K562 (cell line): ENCODE data around the gene RC3H2. TPM values are rescaled to one million over a fixed set of nuclear protein-coding genes. Genes with fewer than 3 reads are reported as not detected.

Experiments used
- ATAC-seq: fragments of 200-7000 bp; cut with Tn5 transposase; 3 replicates; pipeline ENCODE4 v1.9.1; 2020; ENCODE audit warnings: moderate library complexity
- BruUV-seq: library from RNA; stranded (reverse); fragments of 400-500 nt; replicated peaks from 2 replicates; lab custom pipeline; 2021; lab: Mats Ljungman, UMichigan
- CTCF ChIA-PET: fragments of 300-600 bp; formaldehyde crosslinking; extraction: SDS; loops from one replicate; lab custom pipeline; 2021; ENCODE audit warnings: low intra/inter-chr PET ratio; lab: Yijun Ruan, JAX
- POLR2A ChIA-PET: fragments of 300-600, 350-650 bp; sonication (Branson Sonifier 250); formaldehyde crosslinking; extraction: SDS; loops from one replicate; lab custom pipeline; 2021; ENCODE audit warnings: antibody characterized with exemption, inconsistent platforms; lab: Yijun Ruan, JAX
- DNase-seq, 4 experiments: peaks; one replicate each; pipeline versions ENCODE4 v3.0.0 to v3.0.0-alpha.2; 2011 to 2018; ENCODE audit warnings: low spot score in 3 of 4, mixed read lengths in 3 of 4; ENCODE audit errors: extremely low read depth in 1 of 4
- FAIRE-seq: peaks from 2 replicates; lab custom pipeline; 2011; peaks lifted over from hg19 to GRCh38; lab: Jason Lieb, UNC
- H2AFZ ChIP-seq: 2 replicates; pipeline ENCODE4 v1.6.0; 2011; ENCODE audit warnings: low read depth, low read length, control low read depth, inconsistent platforms
- H3K27ac ChIP-seq: fragments of 200-600 bp; 3 replicates; pipeline ENCODE4 v1.8.0; 2011; ENCODE audit warnings: low read depth, mild to moderate bottlenecking, control low read depth, inconsistent platforms, low read length, moderate library complexity, mixed read lengths; ENCODE audit errors: extremely low read depth
- H3K27me3 ChIP-seq, 2 experiments: fragments of 300-600 bp in 1 of 2; 2 replicates in 1 of 2; 3 replicates in 1 of 2; pipeline versions ENCODE4 v1.6.0 to v1.8.0; 2011; ENCODE audit warnings: inconsistent platforms in 2 of 2, low read length in 2 of 2, mild to moderate bottlenecking in 1 of 2, mixed read lengths in 1 of 2, moderate library complexity in 1 of 2; ENCODE audit not compliant: control insufficient read depth in 2 of 2, insufficient read depth in 2 of 2
- H3K36me3 ChIP-seq: fragments of 300-600 bp; 3 replicates; pipeline ENCODE4 v1.8.0; 2011; ENCODE audit warnings: mild to moderate bottlenecking, low read length, inconsistent platforms; ENCODE audit not compliant: control insufficient read depth, insufficient read depth
- H3K4me1 ChIP-seq, 2 experiments: fragments of 200-600 bp in 1 of 2; replicated peaks in 1 of 2; 2 replicates in 1 of 2; 3 replicates in 1 of 2; pipeline versions ENCODE4 v1.5.1 to v1.8.0; 2011; ENCODE audit warnings: inconsistent platforms in 2 of 2, low read length in 2 of 2, mild to moderate bottlenecking in 1 of 2, mixed read lengths in 1 of 2, moderate library complexity in 1 of 2; ENCODE audit not compliant: control insufficient read depth in 2 of 2, insufficient read depth in 2 of 2
- H3K4me2 ChIP-seq: 2 replicates; pipeline ENCODE4 v1.6.1; 2011; ENCODE audit warnings: low read length, control low read depth, inconsistent platforms, mixed read lengths; ENCODE audit not compliant: insufficient read depth
- H3K4me3 ChIP-seq: fragments of 200-600 bp; sonication (generic), shearing (Covaris generic); 2 replicates; pipeline ENCODE4 v1.5.1; 2016; ENCODE audit warnings: control low read depth, inconsistent platforms
- H3K79me2 ChIP-seq: fragments of 200-600 bp; 3 replicates; pipeline ENCODE4 v1.8.0; 2011; ENCODE audit warnings: low read length, inconsistent platforms; ENCODE audit not compliant: control insufficient read depth, insufficient read depth
- H3K9ac ChIP-seq, 2 experiments: 2 replicates each; pipeline versions ENCODE4 v1.6.0 to v1.6.1; 2011; ENCODE audit warnings: low read depth in 2 of 2, low read length in 2 of 2, control low read depth in 1 of 2, inconsistent platforms in 1 of 2, mild to moderate bottlenecking in 1 of 2, mixed read lengths in 1 of 2; ENCODE audit not compliant: insufficient read depth in 1 of 2
- H3K9me1 ChIP-seq: one replicate; pipeline ENCODE4 v1.6.0; 2011; ENCODE audit warnings: inconsistent platforms, mild to moderate bottlenecking, low read length, moderate library complexity; ENCODE audit not compliant: control insufficient read depth, insufficient read depth
- H3K9me3 ChIP-seq: replicated peaks from 2 replicates; pipeline ENCODE4 v1.5.1; 2011; ENCODE audit warnings: low read depth, low read length, inconsistent platforms; ENCODE audit not compliant: control insufficient read depth, insufficient read depth
- H4K20me1 ChIP-seq: replicated peaks from 2 replicates; pipeline ENCODE4 v1.6.1; 2011; ENCODE audit warnings: low read length, inconsistent platforms, mixed read lengths; ENCODE audit not compliant: control insufficient read depth, insufficient read depth
- ATF7 ChIP-seq: fragments of 450-650 bp; IDR thresholded peaks from 2 replicates; pipeline ENCODE4 v1.7.1; 2014; ENCODE audit warnings: mild to moderate bottlenecking, moderate library complexity
- CAMTA2 ChIP-seq: fragments of 250-450 bp; sonication (Bioruptor Pico); conservative IDR thresholded peaks from 2 replicates; pipeline ENCODE4 v1.5.1; 2022
- ELF2 ChIP-seq: fragments of 250-450 bp; sonication (Bioruptor Pico); IDR thresholded peaks from 2 replicates; pipeline ENCODE4 v1.5.0; 2021; ENCODE audit warnings: mild to moderate bottlenecking
- FOXM1 ChIP-seq, 2 experiments: fragments of 450-650 bp in 1 of 2; sonication (generic) in 1 of 2; formaldehyde crosslinking in 1 of 2; IDR thresholded peaks; 2 replicates each; pipeline versions ENCODE4 v1.6.1 to v1.9.0; 2017 to 2022; ENCODE audit warnings: low read depth in 2 of 2, mild to moderate bottlenecking in 2 of 2, missing genetic modification reagents in 1 of 2, moderate library complexity in 1 of 2
- FOXO4 ChIP-seq: fragments of 450-650 bp; formaldehyde crosslinking; IDR thresholded peaks from 2 replicates; pipeline ENCODE4 v1.4.0; 2020; ENCODE audit warnings: mild to moderate bottlenecking, moderate library complexity
- HDGF ChIP-seq: fragments of 450-650 bp; IDR thresholded peaks from 2 replicates; pipeline ENCODE4 v1.6.1; 2016
- NFE2 ChIP-seq: IDR thresholded peaks from 2 replicates; pipeline ENCODE4 v1.6.1; 2014; ENCODE audit warnings: antibody characterized with exemption, low read depth
- PHF8 ChIP-seq: fragments of 200-600 bp; sonication (generic); IDR thresholded peaks from 2 replicates; pipeline ENCODE4 v1.6.1; 2012; ENCODE audit warnings: mixed run types, mild to moderate bottlenecking, inconsistent platforms, low read length, moderate library complexity, borderline replicate concordance
- TCF7L2 ChIP-seq: fragments of 150-350 bp; IDR thresholded peaks from 2 replicates; pipeline ENCODE4 v1.6.1; 2016; ENCODE audit warnings: low read depth, mild to moderate bottlenecking, low read length, moderate library complexity
- ZNF121 ChIP-seq: sonication (generic); formaldehyde crosslinking; conservative IDR thresholded peaks from 2 replicates; pipeline ENCODE4 v1.8.0; 2022; ENCODE audit warnings: missing genetic modification reagents
- ZNF282 ChIP-seq: sonication (generic); formaldehyde crosslinking; IDR thresholded peaks from 2 replicates; pipeline ENCODE4 v1.8.1; 2023; ENCODE audit warnings: missing genetic modification reagents
- ZNF764 ChIP-seq: fragments of 250-450 bp; sonication (Bioruptor Pico); IDR thresholded peaks from 2 replicates; pipeline ENCODE4 v1.4.0; 2020; ENCODE audit warnings: low read depth, mild to moderate bottlenecking, moderate library complexity
- WGBS: fragments of 100-300 bp; shearing (Covaris generic); methylation state at CpG from one replicate; pipeline ENCODE4 v1.1.6; 2016; ENCODE audit warnings: low coverage, mixed read lengths; ENCODE audit not compliant: insufficient coverage; ENCODE audit errors: missing lambda C conversion rate; 5-methylcytosine and 5-hydroxymethylcytosine counted together
- in situ Hi-C: fragments of 300-500 bp; cut with MboI; formaldehyde crosslinking; loops from 4 replicates; pipeline ENCODE4 v1.15.0; 2018; ENCODE audit warnings: inconsistent platforms, mixed read lengths
- intact Hi-C: fragments of 100-400 bp; cut with micrococcal nuclease; formaldehyde crosslinking; loops from 2 replicates; pipeline ENCODE4 v1.14.2; 2022
- polyA plus RNA-seq, 8 experiments: library from polyadenylated mRNA; depleted of rRNA in 4 of 8; stranded (reverse) in 5 of 8; unstranded in 3 of 8; fragments of >200 nt; fragmentation: Nextera tagmentation in 2 of 8; fragmentation: Illumina TruSeq in 1 of 8; extraction: Ambion mirVana in 2 of 8; extraction: Trizol in 1 of 8; gene quantifications; 2 replicates each; pipeline versions ENCODE4 v1.2.1 to v1.2.3, GENCODE V29; 2011 to 2014; ENCODE audit warnings: inconsistent platforms in 1 of 8, missing spikeins in 1 of 8
- total RNA-seq, 7 experiments: library from RNA; depleted of rRNA in 6 of 7; stranded (reverse); fragments of >200 nt in 6 of 7; fragmentation: Illumina TruSeq in 2 of 7; extraction: Trizol in 2 of 7; gene quantifications; 2 replicates each; pipeline versions ENCODE4 v1.2.1 to v1.2.3, GENCODE V29; 2011 to 2021; ENCODE audit warnings: low replicate concordance in 1 of 7
- TF ChIP-seq, protein P1 (sequence below): fragments of 250-450 bp; sonication (Bioruptor Pico); IDR thresholded peaks from 2 replicates; pipeline ENCODE4 v1.4.0; 2020
- TF ChIP-seq, protein P2 (sequence below), 2 experiments: IDR thresholded peaks; 2 replicates each; pipeline ENCODE4 v1.6.1; 2012; ENCODE audit warnings: improper control_type of control experiment in 2 of 2, low read depth in 2 of 2, low read length in 2 of 2, borderline replicate concordance in 1 of 2
- TF ChIP-seq, protein P3 (sequence below): fragments of 200-800 bp; sonication (Bioruptor generic); IDR thresholded peaks from 2 replicates; pipeline ENCODE4 v1.6.1; 2017; ENCODE audit warnings: missing genetic modification characterization, missing compliant biosample characterization

The RC3H2 gene
- total and polyA plus RNA-seq, 9 of the 15 experiments (the other 6 are each of a cell fraction or from before 2014, with no cell fraction given): 5.6 to 35.4 (median 18.6) TPM

DNA sequence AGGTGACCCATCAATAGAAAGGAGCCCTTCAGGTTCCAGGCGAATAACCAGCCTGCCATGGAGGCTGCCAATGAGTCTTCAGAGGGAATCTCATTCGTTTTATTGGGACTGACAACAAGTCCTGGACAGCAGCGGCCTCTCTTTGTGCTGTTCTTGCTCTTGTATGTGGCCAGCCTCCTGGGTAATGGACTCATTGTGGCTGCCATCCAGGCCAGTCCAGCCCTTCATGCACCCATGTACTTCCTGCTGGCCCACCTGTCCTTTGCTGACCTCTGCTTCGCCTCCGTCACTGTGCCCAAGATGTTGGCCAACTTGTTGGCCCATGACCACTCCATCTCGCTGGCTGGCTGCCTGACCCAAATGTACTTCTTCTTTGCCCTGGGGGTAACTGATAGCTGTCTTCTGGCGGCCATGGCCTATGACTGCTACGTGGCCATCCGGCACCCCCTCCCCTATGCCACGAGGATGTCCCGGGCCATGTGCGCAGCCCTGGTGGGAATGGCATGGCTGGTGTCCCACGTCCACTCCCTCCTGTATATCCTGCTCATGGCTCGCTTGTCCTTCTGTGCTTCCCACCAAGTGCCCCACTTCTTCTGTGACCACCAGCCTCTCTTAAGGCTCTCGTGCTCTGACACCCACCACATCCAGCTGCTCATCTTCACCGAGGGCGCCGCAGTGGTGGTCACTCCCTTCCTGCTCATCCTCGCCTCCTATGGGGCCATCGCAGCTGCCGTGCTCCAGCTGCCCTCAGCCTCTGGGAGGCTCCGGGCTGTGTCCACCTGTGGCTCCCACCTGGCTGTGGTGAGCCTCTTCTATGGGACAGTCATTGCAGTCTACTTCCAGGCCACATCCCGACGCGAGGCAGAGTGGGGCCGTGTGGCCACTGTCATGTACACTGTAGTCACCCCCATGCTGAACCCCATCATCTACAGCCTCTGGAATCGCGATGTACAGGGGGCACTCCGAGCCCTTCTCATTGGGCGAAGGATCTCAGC, 104.8 kb downstream of the RC3H2 start, which contains the start of gene OR1K1:
Gene OR1K1, plus strand, starts transcription at position 58 of the 995 bp plus-strand sequence. Its CDS starts 0 bp downstream, at position 58.
- ATAC-seq (no peak; the same call in 2 of the 3 replicates), FAIRE-seq (no peak), DNase-seq (no peak)
- H3K9ac ChIP-seq: no peak within 1 kb of the TSS
- no peaks in the 10 kb centered on the region for H3K36me3 ChIP-seq
- H3K9me1 ChIP-seq: no peaks in the 10 kb centered on the region
- no TSS peak for BruUV-seq
- intact Hi-C loops: no loop called here
- H3K79me2 ChIP-seq: no peaks in the 10 kb centered on the region
- peaks cover 0 to 3% of the 10 kb centered on the region in 2 experiments; a peak in 1 of 5 replicates for H3K4me1 ChIP-seq
- H3K9me3 ChIP-seq: no peaks in the 10 kb centered on the region
- H3K4me2 ChIP-seq: no peak within 1 kb of the TSS
- in situ Hi-C loops: no loop called here
- 2% methylated on average over 30 of the region's 30 CpGs for WGBS
- H4K20me1 ChIP-seq: no peaks in the 10 kb centered on the region
- H3K27me3 ChIP-seq: peaks cover 12 to 49% of the 10 kb centered on the region in 2 experiments; a peak in 4 of 5 replicates
- ChIA-PET CTCF (no interaction called here), POLR2A (interaction anchor here (0.6 kb wide), 1 partner anchor 1017 kb away, joined by 3 read pairs; no protein-coding TSS in a partner anchor)
- H3K4me3 ChIP-seq: no peak within 1 kb of the TSS
- no peak within 1 kb of the TSS for H3K27ac ChIP-seq
- no peak within 1 kb of the TSS for H2AFZ ChIP-seq
- TF ChIP-seq ATF7 (no peak), HDGF (no peak), ZNF282 (CRISPR knock-in tag) (no peak), ZNF764 (CRISPR knock-in tag) (no peak), TCF7L2 (no peak), ELF2 (CRISPR knock-in tag) (no peak), FOXM1 (IDR thresholded peaks at IDR 0.05; ENCODE audit: low read depth) (no peak), FOXM1 (CRISPR knock-in tag; IDR thresholded peaks at IDR 0.05; ENCODE audit: low read depth) (no peak), CAMTA2 (no peak), FOXO4 (no peak), NFE2 (no peak), PHF8 (no peak), ZNF121 (no peak)
- TF ChIP-seq, protein P1, sequence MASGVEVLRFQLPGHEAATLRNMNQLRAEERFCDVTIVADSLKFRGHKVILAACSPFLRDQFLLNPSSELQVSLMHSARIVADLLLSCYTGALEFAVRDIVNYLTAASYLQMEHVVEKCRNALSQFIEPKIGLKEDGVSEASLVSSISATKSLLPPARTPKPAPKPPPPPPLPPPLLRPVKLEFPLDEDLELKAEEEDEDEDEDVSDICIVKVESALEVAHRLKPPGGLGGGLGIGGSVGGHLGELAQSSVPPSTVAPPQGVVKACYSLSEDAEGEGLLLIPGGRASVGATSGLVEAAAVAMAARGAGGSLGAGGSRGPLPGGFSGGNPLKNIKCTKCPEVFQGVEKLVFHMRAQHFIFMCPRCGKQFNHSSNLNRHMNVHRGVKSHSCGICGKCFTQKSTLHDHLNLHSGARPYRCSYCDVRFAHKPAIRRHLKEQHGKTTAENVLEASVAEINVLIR: no peak
- TF ChIP-seq, protein P2, sequence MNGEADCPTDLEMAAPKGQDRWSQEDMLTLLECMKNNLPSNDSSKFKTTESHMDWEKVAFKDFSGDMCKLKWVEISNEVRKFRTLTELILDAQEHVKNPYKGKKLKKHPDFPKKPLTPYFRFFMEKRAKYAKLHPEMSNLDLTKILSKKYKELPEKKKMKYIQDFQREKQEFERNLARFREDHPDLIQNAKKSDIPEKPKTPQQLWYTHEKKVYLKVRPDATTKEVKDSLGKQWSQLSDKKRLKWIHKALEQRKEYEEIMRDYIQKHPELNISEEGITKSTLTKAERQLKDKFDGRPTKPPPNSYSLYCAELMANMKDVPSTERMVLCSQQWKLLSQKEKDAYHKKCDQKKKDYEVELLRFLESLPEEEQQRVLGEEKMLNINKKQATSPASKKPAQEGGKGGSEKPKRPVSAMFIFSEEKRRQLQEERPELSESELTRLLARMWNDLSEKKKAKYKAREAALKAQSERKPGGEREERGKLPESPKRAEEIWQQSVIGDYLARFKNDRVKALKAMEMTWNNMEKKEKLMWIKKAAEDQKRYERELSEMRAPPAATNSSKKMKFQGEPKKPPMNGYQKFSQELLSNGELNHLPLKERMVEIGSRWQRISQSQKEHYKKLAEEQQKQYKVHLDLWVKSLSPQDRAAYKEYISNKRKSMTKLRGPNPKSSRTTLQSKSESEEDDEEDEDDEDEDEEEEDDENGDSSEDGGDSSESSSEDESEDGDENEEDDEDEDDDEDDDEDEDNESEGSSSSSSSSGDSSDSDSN (IDR thresholded peaks at IDR 0.05; ENCODE audit: borderline replicate concordance in 1 of 2, low read depth in 2 of 2, low read length in 2 of 2): no peak
- TF ChIP-seq, protein P3, sequence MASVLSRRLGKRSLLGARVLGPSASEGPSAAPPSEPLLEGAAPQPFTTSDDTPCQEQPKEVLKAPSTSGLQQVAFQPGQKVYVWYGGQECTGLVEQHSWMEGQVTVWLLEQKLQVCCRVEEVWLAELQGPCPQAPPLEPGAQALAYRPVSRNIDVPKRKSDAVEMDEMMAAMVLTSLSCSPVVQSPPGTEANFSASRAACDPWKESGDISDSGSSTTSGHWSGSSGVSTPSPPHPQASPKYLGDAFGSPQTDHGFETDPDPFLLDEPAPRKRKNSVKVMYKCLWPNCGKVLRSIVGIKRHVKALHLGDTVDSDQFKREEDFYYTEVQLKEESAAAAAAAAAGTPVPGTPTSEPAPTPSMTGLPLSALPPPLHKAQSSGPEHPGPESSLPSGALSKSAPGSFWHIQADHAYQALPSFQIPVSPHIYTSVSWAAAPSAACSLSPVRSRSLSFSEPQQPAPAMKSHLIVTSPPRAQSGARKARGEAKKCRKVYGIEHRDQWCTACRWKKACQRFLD (CRISPR knock-in tag): no peak
